GM12873 (cell line): ENCODE data around the gene CEP192.

ENCODE experiments used
- CTCF ChIP-seq: IDR thresholded peaks from 2 replicates; pipeline ENCODE4 v1.5.1; 2012; ENCODE audit warnings: low read depth, mild to moderate bottlenecking, moderate library complexity, low read length, control low read depth; ENCODE audit not compliant: insufficient read depth; ENCODE audit errors: missing control alignments

Gene CEP192

GRCh38 chr18:13096719-13097118, 105.6 kb downstream of the CEP192 start:
- no peak for TF ChIP-seq CTCF

GRCh38 chr18:13099113-13099512, 108.0 kb downstream of the CEP192 start:
- no peak for TF ChIP-seq CTCF

GRCh38 chr18:13100942-13101658, 109.9 kb downstream of the CEP192 start:
- TF ChIP-seq CTCF: no peak

GRCh38 chr18:13101659-13102197, 110.6 kb downstream of the CEP192 start:
- TF ChIP-seq CTCF: no peak

- peak; percentile 13 for TF ChIP-seq CTCF
Observed at GRCh38 chr18:13103366-13103765, 112.2 kb downstream of the CEP192 start.

- TF ChIP-seq CTCF: no peak
Observed at GRCh38 chr18:13105059-13105458, 113.9 kb downstream of the CEP192 start.

- no peak for TF ChIP-seq CTCF
Observed at GRCh38 chr18:13107074-13107473, 115.9 kb downstream of the CEP192 start.
